ENCODE data around the gene SHC2. TPM values are rescaled to one million over a fixed set of nuclear protein-coding genes. Genes with fewer than 3 reads are reported as not detected.

SHC2 gene
- total and polyA plus RNA-seq, 2 experiments from 2014 or later: 2.2 to 4.6 TPM

DNA sequence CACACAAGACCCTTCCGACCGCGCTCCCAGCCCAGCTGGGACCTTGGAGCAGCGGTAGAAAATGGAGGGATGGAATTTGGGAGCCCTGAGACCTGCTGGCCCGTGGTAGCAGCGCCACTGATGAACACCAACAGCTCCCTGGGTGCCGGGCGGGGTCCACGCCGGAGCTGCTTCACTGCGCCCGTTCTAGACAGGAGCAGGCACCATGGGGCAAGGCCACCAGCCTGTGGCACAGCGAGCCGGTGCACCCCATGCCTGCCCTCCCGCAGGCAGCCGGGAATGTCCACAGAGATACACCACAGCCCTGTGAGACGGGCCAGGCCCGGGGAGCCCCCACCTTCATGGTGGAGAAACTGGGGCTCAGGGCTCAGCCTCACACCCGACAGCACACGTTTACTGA, 9.9 kb upstream of the SHC2 start:
- DNase-seq (ENCODE audit: low spot score) (no peak), ATAC-seq (peak; percentile 22; the same call in 2 of the 3 replicates)
- no peaks in the 10 kb centered on the region for H3K4me1 ChIP-seq (ENCODE audit: insufficient read depth)
- Mint-ChIP-seq H3K4me1 (no peaks in the 10 kb centered on the region), H3K36me3 (ENCODE audit: low read depth) (no peaks in the 10 kb centered on the region), H3K27me3 (ENCODE audit: insufficient read depth, low read depth, poor library complexity) (peaks cover 10% of the 10 kb centered on the region), H3K27ac (no peak overlapping the region), H3K9me3 (no peaks in the 10 kb centered on the region; the same call in 2 of the 3 replicates), H3K4me3 (no peak overlapping the region)
- no peaks in the 10 kb centered on the region for H3K36me3 ChIP-seq (ENCODE audit: insufficient read depth)
- no peaks in the 10 kb centered on the region for H3K79me2 ChIP-seq (replicated peaks; ENCODE audit: insufficient read depth)
- H3K4me2 ChIP-seq: no peak overlapping the region
- H3K4me3 ChIP-seq: no peak overlapping the region
- TF ChIP-seq STAT1 (IDR thresholded peaks at IDR 0.05; ENCODE audit: unreplicated experiment) (no peak), NANOG (IDR thresholded peaks at IDR 0.05; ENCODE audit: borderline replicate concordance) (no peak)
- TF ChIP-seq, protein P1, sequence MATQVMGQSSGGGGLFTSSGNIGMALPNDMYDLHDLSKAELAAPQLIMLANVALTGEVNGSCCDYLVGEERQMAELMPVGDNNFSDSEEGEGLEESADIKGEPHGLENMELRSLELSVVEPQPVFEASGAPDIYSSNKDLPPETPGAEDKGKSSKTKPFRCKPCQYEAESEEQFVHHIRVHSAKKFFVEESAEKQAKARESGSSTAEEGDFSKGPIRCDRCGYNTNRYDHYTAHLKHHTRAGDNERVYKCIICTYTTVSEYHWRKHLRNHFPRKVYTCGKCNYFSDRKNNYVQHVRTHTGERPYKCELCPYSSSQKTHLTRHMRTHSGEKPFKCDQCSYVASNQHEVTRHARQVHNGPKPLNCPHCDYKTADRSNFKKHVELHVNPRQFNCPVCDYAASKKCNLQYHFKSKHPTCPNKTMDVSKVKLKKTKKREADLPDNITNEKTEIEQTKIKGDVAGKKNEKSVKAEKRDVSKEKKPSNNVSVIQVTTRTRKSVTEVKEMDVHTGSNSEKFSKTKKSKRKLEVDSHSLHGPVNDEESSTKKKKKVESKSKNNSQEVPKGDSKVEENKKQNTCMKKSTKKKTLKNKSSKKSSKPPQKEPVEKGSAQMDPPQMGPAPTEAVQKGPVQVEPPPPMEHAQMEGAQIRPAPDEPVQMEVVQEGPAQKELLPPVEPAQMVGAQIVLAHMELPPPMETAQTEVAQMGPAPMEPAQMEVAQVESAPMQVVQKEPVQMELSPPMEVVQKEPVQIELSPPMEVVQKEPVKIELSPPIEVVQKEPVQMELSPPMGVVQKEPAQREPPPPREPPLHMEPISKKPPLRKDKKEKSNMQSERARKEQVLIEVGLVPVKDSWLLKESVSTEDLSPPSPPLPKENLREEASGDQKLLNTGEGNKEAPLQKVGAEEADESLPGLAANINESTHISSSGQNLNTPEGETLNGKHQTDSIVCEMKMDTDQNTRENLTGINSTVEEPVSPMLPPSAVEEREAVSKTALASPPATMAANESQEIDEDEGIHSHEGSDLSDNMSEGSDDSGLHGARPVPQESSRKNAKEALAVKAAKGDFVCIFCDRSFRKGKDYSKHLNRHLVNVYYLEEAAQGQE (IDR thresholded peaks at IDR 0.05; ENCODE audit: unreplicated experiment): no peak
- H3F3A ChIP-seq (replicated peaks; ENCODE audit: low read depth): no peaks in the 10 kb centered on the region
- H4K20me1 ChIP-seq (replicated peaks; ENCODE audit: insufficient read depth): no peaks in the 10 kb centered on the region
- H3K9me2 ChIP-seq (ENCODE audit: insufficient read depth): no peaks in the 10 kb centered on the region
- no peaks in the 10 kb centered on the region for H3K27me3 ChIP-seq (ENCODE audit: insufficient read depth)
- H3K27ac ChIP-seq (ENCODE audit: low read depth): no peak overlapping the region
- H2AFZ ChIP-seq: no peak overlapping the region

DNA sequence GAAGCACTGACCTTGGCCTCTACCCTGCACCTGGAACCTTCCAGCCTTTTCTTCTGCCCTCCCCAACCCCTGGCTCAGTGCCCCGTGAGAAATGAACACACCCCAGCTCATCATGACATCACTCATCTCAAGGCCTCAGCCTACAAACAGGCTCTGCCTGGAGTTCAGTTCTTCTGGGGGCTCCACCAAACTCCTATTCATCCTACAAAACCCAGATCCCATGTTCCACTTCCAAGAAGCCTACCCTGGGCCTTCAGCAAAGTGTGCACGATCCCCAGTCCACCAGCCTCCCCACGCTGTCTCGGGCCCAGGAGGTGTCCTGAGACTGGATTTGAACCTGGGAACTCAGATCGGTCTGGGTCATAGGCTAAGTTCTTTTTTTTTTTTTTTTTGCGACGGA, 9.0 kb upstream of the SHC2 start:
- Histone ChIP-seq H3K79me2 (replicated peaks; ENCODE audit: insufficient read depth) (no peaks in the 10 kb centered on the region), H3K27ac (ENCODE audit: low read depth) (no peak overlapping the region), H3K9me2 (ENCODE audit: insufficient read depth) (no peaks in the 10 kb centered on the region), H3K4me3 (no peak overlapping the region), H3K4me1 (ENCODE audit: insufficient read depth) (no peaks in the 10 kb centered on the region), H3F3A (replicated peaks; ENCODE audit: low read depth) (no peaks in the 10 kb centered on the region), H3K4me2 (no peak overlapping the region), H2AFZ (no peak overlapping the region), H3K36me3 (ENCODE audit: insufficient read depth) (no peaks in the 10 kb centered on the region), H3K27me3 (ENCODE audit: insufficient read depth) (no peaks in the 10 kb centered on the region), H4K20me1 (replicated peaks; ENCODE audit: insufficient read depth) (no peaks in the 10 kb centered on the region)
- H3K27ac Mint-ChIP-seq: no peak overlapping the region
- no peak overlapping the region; the same call in 2 of the 3 replicates for H3K4me3 Mint-ChIP-seq
- H3K27me3 Mint-ChIP-seq (ENCODE audit: insufficient read depth, low read depth, poor library complexity): peaks cover 10% of the 10 kb centered on the region
- no peaks in the 10 kb centered on the region for H3K4me1 Mint-ChIP-seq
- no peaks in the 10 kb centered on the region for H3K36me3 Mint-ChIP-seq (ENCODE audit: low read depth)
- no peak for ATAC-seq
- H3K9me3 Mint-ChIP-seq: peaks cover under 1% of the 10 kb centered on the region; the same call in 2 of the 3 replicates
- no peak for DNase-seq (ENCODE audit: low spot score)
- no peak for TF ChIP-seq ZNF114 (CRISPR knock-in tag; IDR thresholded peaks at IDR 0.05)
- TF ChIP-seq EZH2phosphoT487 (IDR thresholded peaks at IDR 0.05; ENCODE audit: unreplicated experiment): no peak
- no peak for TF ChIP-seq CREB1 (CRISPR knock-in tag; IDR thresholded peaks at IDR 0.05; ENCODE audit: low read depth)
- TF ChIP-seq, protein P2, sequence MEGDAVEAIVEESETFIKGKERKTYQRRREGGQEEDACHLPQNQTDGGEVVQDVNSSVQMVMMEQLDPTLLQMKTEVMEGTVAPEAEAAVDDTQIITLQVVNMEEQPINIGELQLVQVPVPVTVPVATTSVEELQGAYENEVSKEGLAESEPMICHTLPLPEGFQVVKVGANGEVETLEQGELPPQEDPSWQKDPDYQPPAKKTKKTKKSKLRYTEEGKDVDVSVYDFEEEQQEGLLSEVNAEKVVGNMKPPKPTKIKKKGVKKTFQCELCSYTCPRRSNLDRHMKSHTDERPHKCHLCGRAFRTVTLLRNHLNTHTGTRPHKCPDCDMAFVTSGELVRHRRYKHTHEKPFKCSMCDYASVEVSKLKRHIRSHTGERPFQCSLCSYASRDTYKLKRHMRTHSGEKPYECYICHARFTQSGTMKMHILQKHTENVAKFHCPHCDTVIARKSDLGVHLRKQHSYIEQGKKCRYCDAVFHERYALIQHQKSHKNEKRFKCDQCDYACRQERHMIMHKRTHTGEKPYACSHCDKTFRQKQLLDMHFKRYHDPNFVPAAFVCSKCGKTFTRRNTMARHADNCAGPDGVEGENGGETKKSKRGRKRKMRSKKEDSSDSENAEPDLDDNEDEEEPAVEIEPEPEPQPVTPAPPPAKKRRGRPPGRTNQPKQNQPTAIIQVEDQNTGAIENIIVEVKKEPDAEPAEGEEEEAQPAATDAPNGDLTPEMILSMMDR (conservative IDR thresholded peaks at IDR 0.05; ENCODE audit: low read depth in 2 of 2): no peak
- TF ChIP-seq, protein P1 (IDR thresholded peaks at IDR 0.05; ENCODE audit: unreplicated experiment): no peak
- no peak for TF ChIP-seq JUNB (IDR thresholded peaks at IDR 0.05; ENCODE audit: unreplicated experiment)
- TF ChIP-seq ZNF331 (CRISPR knock-in tag; IDR thresholded peaks at IDR 0.05; ENCODE audit: low read depth): no peak
- TF ChIP-seq NANOG (IDR thresholded peaks at IDR 0.05; ENCODE audit: borderline replicate concordance): no peak
- TF ChIP-seq, protein P3, sequence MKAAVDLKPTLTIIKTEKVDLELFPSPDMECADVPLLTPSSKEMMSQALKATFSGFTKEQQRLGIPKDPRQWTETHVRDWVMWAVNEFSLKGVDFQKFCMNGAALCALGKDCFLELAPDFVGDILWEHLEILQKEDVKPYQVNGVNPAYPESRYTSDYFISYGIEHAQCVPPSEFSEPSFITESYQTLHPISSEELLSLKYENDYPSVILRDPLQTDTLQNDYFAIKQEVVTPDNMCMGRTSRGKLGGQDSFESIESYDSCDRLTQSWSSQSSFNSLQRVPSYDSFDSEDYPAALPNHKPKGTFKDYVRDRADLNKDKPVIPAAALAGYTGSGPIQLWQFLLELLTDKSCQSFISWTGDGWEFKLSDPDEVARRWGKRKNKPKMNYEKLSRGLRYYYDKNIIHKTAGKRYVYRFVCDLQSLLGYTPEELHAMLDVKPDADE (IDR thresholded peaks at IDR 0.05): no peak

All from GM23338 (cell line).